ENCODE measurements around the gene GNAO1.

GNAO1 gene

GRCh38 chr16:56192635-56192945 is 1.3 kb downstream of the GNAO1 start:
- no peak overlapping the region for H3K4me3 ChIP-seq (ENCODE audit: low read depth, low read length)
- no peak for TF ChIP-seq CTCF (IDR thresholded peaks at IDR 0.05; ENCODE audit: low read depth, low read length)

- no peak overlapping the region for H3K4me3 ChIP-seq (ENCODE audit: low read depth, low read length)
- no peak for TF ChIP-seq CTCF (IDR thresholded peaks at IDR 0.05; ENCODE audit: low read depth, low read length)
Measured at GRCh38 chr16:56192986-56193945, 2.0 kb downstream of the GNAO1 start.

GRCh38 chr16:56193951-56194726 is 2.9 kb downstream of the GNAO1 start:
- TF ChIP-seq CTCF (IDR thresholded peaks at IDR 0.05; ENCODE audit: low read depth, low read length), result no peak
- H3K4me3 ChIP-seq (ENCODE audit: low read depth, low read length), result no peak overlapping the region

- no peak for TF ChIP-seq CTCF (IDR thresholded peaks at IDR 0.05; ENCODE audit: low read depth, low read length)
Measured at GRCh38 chr16:56195151-56195550, 3.9 kb downstream of the GNAO1 start.

GRCh38 chr16:56196381-56196780 is 5.1 kb downstream of the GNAO1 start:
- H3K4me3 ChIP-seq (ENCODE audit: low read depth, low read length), result no peak overlapping the region
- no peak for TF ChIP-seq CTCF (IDR thresholded peaks at IDR 0.05; ENCODE audit: low read depth, low read length)

More at GRCh38 chr16:56195151-56195550, 3.9 kb downstream of the GNAO1 start:
- no peak overlapping the region for H3K4me3 ChIP-seq (ENCODE audit: low read depth, low read length)

- H3K4me3 ChIP-seq (ENCODE audit: low read depth, low read length), result no peak overlapping the region
- no peak for TF ChIP-seq CTCF (IDR thresholded peaks at IDR 0.05; ENCODE audit: low read depth, low read length)
Measured at GRCh38 chr16:56197192-56197992, 6.1 kb downstream of the GNAO1 start.
